ENCODE measurements around the gene AKAP12. TPM values are rescaled to one million over a fixed set of nuclear protein-coding genes. Genes with fewer than 3 reads are reported as not detected.

AKAP12 gene
- total RNA-seq, 1 donor from 2014 or later = 81.3 TPM

DNA sequence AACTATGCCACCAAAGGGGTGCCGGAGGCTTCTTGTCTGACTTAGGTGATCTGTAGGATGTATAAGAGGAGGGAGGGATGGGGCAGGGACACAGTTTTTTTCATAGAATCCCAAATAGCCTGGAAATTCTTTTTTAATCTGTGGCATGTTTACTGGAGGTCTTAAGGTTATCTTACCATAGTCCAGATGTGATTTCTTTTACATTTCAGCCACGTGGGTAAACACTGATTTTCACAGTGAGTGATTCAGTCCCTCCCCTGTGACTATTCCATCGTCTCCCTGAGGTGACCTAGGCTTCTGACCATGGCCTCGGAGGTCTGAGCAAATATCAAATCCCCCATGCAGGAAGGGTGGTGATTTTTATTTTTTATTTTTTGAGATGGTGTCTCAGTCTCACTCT lies 67.7 kb downstream of the AKAP12 start:
- peak overlapping the region; percentile 47 for H3K27ac Mint-ChIP-seq
- no peaks in the 10 kb centered on the region for H3K9me3 Mint-ChIP-seq
- H4K20me1 ChIP-seq (ENCODE audit: low read depth) = no peaks in the 10 kb centered on the region
- no peaks in the 10 kb centered on the region for H3K27me3 ChIP-seq
- peaks cover 32% of the 10 kb centered on the region for H3K36me3 Mint-ChIP-seq
- no peak overlapping the region for H3K9ac ChIP-seq
- TF ChIP-seq EZH2 (IDR thresholded peaks at IDR 0.05) (no peak), EZH2phosphoT487 (IDR thresholded peaks at IDR 0.05) (no peak)
- TF ChIP-seq, protein P1, sequence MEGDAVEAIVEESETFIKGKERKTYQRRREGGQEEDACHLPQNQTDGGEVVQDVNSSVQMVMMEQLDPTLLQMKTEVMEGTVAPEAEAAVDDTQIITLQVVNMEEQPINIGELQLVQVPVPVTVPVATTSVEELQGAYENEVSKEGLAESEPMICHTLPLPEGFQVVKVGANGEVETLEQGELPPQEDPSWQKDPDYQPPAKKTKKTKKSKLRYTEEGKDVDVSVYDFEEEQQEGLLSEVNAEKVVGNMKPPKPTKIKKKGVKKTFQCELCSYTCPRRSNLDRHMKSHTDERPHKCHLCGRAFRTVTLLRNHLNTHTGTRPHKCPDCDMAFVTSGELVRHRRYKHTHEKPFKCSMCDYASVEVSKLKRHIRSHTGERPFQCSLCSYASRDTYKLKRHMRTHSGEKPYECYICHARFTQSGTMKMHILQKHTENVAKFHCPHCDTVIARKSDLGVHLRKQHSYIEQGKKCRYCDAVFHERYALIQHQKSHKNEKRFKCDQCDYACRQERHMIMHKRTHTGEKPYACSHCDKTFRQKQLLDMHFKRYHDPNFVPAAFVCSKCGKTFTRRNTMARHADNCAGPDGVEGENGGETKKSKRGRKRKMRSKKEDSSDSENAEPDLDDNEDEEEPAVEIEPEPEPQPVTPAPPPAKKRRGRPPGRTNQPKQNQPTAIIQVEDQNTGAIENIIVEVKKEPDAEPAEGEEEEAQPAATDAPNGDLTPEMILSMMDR (IDR thresholded peaks at IDR 0.05) = no peak
- H3F3A ChIP-seq (ENCODE audit: low read depth) = no peaks in the 10 kb centered on the region
- H3K4me3 ChIP-seq = no peak overlapping the region
- no peak overlapping the region for H3K4me2 ChIP-seq
- no peak overlapping the region for H2AFZ ChIP-seq (replicated peaks)
- no peaks in the 10 kb centered on the region for H3K9me3 ChIP-seq (ENCODE audit: low read depth)
- no peaks in the 10 kb centered on the region for H3K36me3 ChIP-seq
- no peak for DNase-seq (ENCODE audit: low spot score)
- no peak overlapping the region for H3K4me3 Mint-ChIP-seq
- no peaks in the 10 kb centered on the region for H3K4me1 ChIP-seq
- no peaks in the 10 kb centered on the region for H3K79me2 ChIP-seq (ENCODE audit: low read depth)
- H3K27ac ChIP-seq = no peak overlapping the region
- H3K4me1 Mint-ChIP-seq = peaks cover 10% of the 10 kb centered on the region
- peaks cover 3% of the 10 kb centered on the region for H3K27me3 Mint-ChIP-seq (ENCODE audit: insufficient read depth, low read depth)

DNA sequence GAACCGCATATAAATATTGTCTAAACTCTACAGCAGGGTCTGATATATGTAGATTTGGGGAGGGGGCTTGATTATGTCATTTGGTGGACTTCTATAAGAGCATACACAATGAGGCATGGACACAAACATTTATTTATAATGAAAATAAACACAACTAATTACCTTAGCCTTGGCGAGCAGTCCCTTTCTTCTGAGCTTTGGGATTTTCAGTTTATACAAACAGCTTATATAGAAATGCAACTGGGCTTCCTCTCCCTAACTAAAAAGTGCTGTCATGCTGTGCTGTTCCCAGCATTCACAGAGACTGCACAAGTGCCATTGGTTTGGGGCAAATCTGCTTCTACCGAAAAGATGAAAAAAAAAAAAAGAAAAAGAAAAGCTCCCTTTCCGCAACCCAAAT lies 69.9 kb downstream of the AKAP12 start:
- no peaks in the 10 kb centered on the region for H3K36me3 ChIP-seq
- H3K9me3 ChIP-seq (ENCODE audit: low read depth) = no peaks in the 10 kb centered on the region
- H3K27me3 ChIP-seq = no peaks in the 10 kb centered on the region
- DNase-seq (ENCODE audit: low spot score) = no peak
- no peak overlapping the region for H3K9ac ChIP-seq
- Mint-ChIP-seq H3K27me3 (ENCODE audit: insufficient read depth, low read depth) (no peaks in the 10 kb centered on the region), H3K4me3 (no peak overlapping the region), H3K27ac (peak overlapping the region; percentile 66), H3K4me1 (peaks cover 22% of the 10 kb centered on the region), H3K36me3 (peaks cover 36% of the 10 kb centered on the region), H3K9me3 (no peaks in the 10 kb centered on the region)
- H4K20me1 ChIP-seq (ENCODE audit: low read depth) = no peaks in the 10 kb centered on the region
- H3K79me2 ChIP-seq (ENCODE audit: low read depth) = no peaks in the 10 kb centered on the region
- H3F3A ChIP-seq (ENCODE audit: low read depth) = no peaks in the 10 kb centered on the region
- TF ChIP-seq EZH2phosphoT487 (IDR thresholded peaks at IDR 0.05) (no peak), EZH2 (IDR thresholded peaks at IDR 0.05) (no peak)
- TF ChIP-seq, protein P1 (IDR thresholded peaks at IDR 0.05) = no peak
- H3K4me3 ChIP-seq = no peak overlapping the region
- no peak overlapping the region for H3K4me2 ChIP-seq
- H2AFZ ChIP-seq (replicated peaks) = no peak overlapping the region
- peaks cover 6% of the 10 kb centered on the region for H3K4me1 ChIP-seq
- no peak overlapping the region for H3K27ac ChIP-seq

DNA sequence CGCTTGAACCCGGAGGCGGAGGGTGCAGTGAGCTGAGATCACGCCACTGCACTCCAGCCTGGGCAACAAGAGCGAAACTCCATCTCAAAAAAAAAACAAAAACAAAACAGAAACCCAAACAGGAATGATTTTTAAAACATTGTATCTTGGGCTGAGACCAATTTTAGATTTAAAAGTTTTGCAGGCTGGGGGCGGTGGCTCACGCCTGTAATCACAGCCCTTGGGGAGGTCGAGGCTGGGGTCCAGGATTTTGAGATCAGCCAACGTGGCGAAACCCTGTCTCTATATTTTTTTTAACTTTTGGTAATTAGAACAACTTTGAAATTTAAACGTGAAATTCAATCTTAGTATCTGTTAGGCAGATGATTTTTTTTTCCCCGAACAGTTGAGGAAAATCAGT lies 70.5 kb downstream of the AKAP12 start:
- TF ChIP-seq EZH2 (IDR thresholded peaks at IDR 0.05) = no peak
- TF ChIP-seq, protein P1 (IDR thresholded peaks at IDR 0.05) = no peak
- Histone ChIP-seq H3K9me3 (ENCODE audit: low read depth) (no peaks in the 10 kb centered on the region), H3K4me2 (no peak overlapping the region), H3K9ac (no peak overlapping the region), H2AFZ (replicated peaks) (no peak overlapping the region), H3F3A (ENCODE audit: low read depth) (no peaks in the 10 kb centered on the region), H3K4me1 (peaks cover 6% of the 10 kb centered on the region), H3K27me3 (no peaks in the 10 kb centered on the region), H3K79me2 (ENCODE audit: low read depth) (no peaks in the 10 kb centered on the region), H3K27ac (no peak overlapping the region), H4K20me1 (ENCODE audit: low read depth) (no peaks in the 10 kb centered on the region), H3K4me3 (no peak overlapping the region), H3K36me3 (no peaks in the 10 kb centered on the region)
- H3K9me3 Mint-ChIP-seq = no peaks in the 10 kb centered on the region
- peaks cover 22% of the 10 kb centered on the region for H3K4me1 Mint-ChIP-seq
- H3K36me3 Mint-ChIP-seq = peaks cover 36% of the 10 kb centered on the region
- no peak overlapping the region for H3K27ac Mint-ChIP-seq
- DNase-seq (ENCODE audit: low spot score) = no peak
- no peaks in the 10 kb centered on the region for H3K27me3 Mint-ChIP-seq (ENCODE audit: insufficient read depth, low read depth)
- H3K4me3 Mint-ChIP-seq = no peak overlapping the region
